GM19468 (cell line): ENCODE results near the gene MYO1G.
"Not testable (repeated sequence)": the region's sequence is repeated elsewhere in the genome, so short reads cannot be mapped to it uniquely, and the experiment has no call there.

ENCODE experiments used
- ATAC-seq: cut with Tn5 transposase; IDR thresholded peaks from one replicate; pipeline ENCODE4 v1.9.1; 2021; ENCODE audit warnings: mild to moderate bottlenecking, moderate library complexity, moderate number of reproducible peaks; ENCODE audit not compliant: unreplicated experiment; ENCODE audit errors: extremely low read depth

The MYO1G gene

GRCh38 chr7:44955733-44956132 lies 23.1 kb downstream of the MYO1G start:
- no peak for ATAC-seq

GRCh38 chr7:44953156-44953555 lies 25.7 kb downstream of the MYO1G start:
- ATAC-seq = no peak

- no peak for ATAC-seq
Measured at GRCh38 chr7:44949303-44949702, 29.5 kb downstream of the MYO1G start.

- ATAC-seq = no peak
Measured at GRCh38 chr7:44945479-44945878, 33.3 kb downstream of the MYO1G start.

GRCh38 chr7:44944821-44945220 lies 34.0 kb downstream of the MYO1G start:
- ATAC-seq = no peak

GRCh38 chr7:44943631-44944030 lies 35.2 kb downstream of the MYO1G start:
- no peak for ATAC-seq

- no peak for ATAC-seq
Measured at GRCh38 chr7:44937426-44937825, 41.4 kb downstream of the MYO1G start.

- no peak for ATAC-seq
Measured at GRCh38 chr7:44936322-44936721, 42.5 kb downstream of the MYO1G start.

- ATAC-seq = no peak
Measured at GRCh38 chr7:44935583-44935982, 43.2 kb downstream of the MYO1G start.

GRCh38 chr7:44935016-44935415 lies 43.8 kb downstream of the MYO1G start:
- no peak for ATAC-seq

GRCh38 chr7:44934510-44934909 lies 44.3 kb downstream of the MYO1G start:
- ATAC-seq = not testable (repeated sequence)

- no peak for ATAC-seq
Measured at GRCh38 chr7:44930921-44931320, 47.9 kb downstream of the MYO1G start.

- ATAC-seq = no peak
Measured at GRCh38 chr7:44922351-44922694, 56.5 kb downstream of the MYO1G start.

GRCh38 chr7:44921607-44922350 lies 57.0 kb downstream of the MYO1G start:
- no peak for ATAC-seq

- no peak for ATAC-seq
Measured at GRCh38 chr7:44920119-44920518, 58.7 kb downstream of the MYO1G start.

- no peak for ATAC-seq
Measured at GRCh38 chr7:44918029-44918428, 60.8 kb downstream of the MYO1G start.

GRCh38 chr7:44917465-44917864 lies 61.4 kb downstream of the MYO1G start:
- ATAC-seq = no peak

GRCh38 chr7:44914992-44915607 lies 63.7 kb downstream of the MYO1G start:
- no peak for ATAC-seq

GRCh38 chr7:44912775-44913347 lies 66.0 kb downstream of the MYO1G start:
- no peak for ATAC-seq
